ENCODE data around the gene NRP2.

The NRP2 gene

DNA sequence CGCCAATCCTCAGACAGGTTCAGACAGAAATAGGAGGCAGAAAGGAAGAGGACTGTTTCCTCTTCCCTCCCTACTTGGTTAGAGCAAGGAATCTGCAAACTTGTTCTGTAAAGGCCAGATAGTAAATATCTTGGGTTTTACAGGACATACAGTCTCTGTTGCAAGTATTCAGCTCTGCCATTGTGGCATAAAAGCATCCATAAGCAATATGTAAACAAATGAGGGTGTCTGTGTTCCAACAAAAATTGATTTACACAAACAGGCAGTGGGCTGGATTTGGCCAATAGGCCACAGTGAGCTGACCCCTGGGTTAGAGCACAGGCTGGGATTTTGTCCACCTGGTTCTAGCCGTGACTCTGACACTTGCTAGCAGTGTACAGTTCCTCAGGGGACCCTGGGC, 89.4 kb downstream of the NRP2 start:
- DNase-seq (ENCODE audit: low read depth, low spot score), result no peak

DNA sequence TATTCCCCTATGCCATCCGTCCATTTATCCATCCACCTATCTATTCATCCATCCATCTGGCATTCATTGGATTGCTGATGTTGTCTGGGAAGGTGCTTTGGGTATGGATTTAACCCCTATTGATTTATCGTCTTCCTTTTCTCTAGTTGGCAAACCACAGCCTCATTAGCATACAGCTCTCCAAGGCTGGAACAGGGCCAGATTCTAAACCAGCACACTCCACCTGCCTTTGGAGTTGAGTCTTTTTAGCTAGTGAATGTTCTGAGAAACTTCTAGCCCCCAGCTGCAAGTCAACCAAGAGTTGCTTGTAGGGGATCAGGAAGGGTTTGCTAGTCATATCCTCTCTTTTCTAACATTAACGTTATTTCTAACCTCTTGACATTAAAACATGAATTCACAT, 90.7 kb downstream of the NRP2 start:
- DNase-seq (ENCODE audit: low read depth, low spot score), result no peak

- no peak for DNase-seq (ENCODE audit: low read depth, low spot score)
These were observed 91.7 kb downstream of the NRP2 start for GRCh38 chr2:205773989-205774388.

GRCh38 chr2:205775097-205775877, 93.0 kb downstream of the NRP2 start:
- DNase-seq (ENCODE audit: low read depth, low spot score), result no peak

DNA sequence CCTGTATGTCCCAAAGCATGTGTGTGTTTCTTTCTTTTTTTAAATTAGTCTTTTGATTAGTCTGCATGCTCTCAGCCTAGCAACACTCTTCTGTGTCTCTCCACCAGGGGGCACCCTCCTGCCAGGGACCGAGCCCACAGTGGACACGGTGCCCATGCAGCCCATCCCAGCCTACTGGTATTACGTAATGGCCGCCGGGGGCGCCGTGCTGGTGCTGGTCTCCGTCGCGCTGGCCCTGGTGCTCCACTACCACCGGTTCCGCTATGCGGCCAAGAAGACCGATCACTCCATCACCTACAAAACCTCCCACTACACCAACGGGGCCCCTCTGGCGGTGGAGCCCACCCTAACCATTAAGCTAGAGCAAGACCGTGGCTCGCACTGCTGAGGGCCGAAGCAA, 93.8 kb downstream of the NRP2 start:
- no peak for DNase-seq (ENCODE audit: low read depth, low spot score)

- DNase-seq (ENCODE audit: low read depth, low spot score), result no peak
These were observed 94.4 kb downstream of the NRP2 start for GRCh38 chr2:205776720-205777119.

DNA sequence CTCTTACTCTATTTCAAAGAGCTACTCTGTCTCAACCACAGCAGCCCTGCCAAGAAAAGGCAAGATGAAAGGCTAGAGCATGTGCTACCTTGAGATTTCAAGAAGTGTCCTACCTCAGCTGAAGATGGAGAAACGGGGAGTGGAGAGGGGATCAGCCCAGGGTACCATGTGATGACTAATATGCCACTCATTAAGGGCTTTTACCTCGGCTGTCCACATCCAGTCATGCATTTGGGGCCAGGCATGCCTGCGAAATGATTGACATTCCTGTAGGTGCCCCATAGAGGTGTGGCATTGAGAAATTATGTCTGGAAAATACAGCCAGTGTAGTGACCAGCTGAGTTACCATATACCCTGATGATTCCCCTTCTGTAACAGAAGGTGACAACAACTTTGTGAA, 96.1 kb downstream of the NRP2 start:
- DNase-seq (ENCODE audit: low read depth, low spot score), result no peak

- DNase-seq (ENCODE audit: low read depth, low spot score), result no peak
These were observed 98.3 kb downstream of the NRP2 start for GRCh38 chr2:205780645-205781044.

DNA sequence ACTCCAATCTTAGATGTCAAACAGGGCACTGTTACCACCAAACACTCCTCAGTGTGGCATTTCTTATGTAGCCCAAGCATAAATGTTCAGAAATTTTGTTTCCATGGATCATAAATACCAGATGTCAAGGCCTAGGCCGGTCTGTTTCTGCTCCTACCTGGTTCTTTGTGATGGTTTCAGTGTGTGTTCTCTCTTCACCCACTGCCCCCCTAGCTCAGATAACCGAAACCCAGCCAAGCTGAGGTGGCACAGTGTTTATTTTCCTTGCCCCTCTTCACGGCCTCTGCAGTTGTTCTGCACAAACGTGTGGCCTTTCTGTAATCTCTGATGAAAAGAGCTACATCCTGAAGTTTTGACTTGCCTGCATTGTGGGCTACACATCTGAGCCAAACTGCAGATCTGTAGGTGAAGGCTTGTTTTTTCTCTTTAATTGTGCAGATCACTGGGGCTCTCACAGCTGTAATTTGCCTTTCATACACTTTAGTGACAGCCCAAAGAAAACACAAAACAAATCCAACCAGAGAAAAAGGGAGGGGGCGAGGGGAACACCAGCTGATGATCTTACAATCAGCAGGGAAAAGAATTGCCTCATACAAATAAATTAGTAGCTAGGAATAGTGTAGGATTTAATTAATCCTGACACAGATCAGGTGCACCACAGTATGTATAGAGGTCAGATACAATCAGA, 99.1 kb downstream of the NRP2 start:
- DNase-seq (ENCODE audit: low read depth, low spot score), result no peak

- no peak for DNase-seq (ENCODE audit: low read depth, low spot score)
These were observed 100.6 kb downstream of the NRP2 start for GRCh38 chr2:205782941-205783340.

DNA sequence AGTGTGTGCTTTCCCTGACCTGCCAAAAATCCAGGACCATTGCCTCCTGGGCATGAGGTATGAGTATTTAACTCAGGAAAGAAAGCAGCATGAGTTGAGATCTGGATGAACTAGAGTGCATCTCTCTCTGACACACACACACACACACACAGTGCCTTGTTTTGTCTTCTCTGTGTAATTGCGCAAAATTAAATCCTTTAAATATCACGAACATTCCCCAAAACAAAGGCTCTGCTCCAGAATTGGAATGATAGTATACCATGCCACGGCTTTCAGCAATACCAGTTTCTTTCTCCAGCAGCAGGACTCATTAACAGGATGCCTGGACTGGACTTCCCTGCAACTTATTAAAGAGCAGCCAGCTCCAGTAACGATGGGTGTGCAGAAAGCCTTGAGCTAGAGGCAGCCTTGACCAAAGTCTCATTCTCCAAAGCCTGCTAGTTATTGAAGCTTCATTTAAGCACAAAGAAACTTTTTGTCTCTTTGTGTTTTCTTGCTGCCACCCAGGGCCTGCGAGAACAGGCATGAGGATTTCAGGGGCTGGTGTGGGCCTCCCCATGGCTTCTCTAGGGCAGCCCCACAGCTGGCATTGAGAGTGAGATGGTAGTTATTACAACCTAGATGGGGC, 101.7 kb downstream of the NRP2 start:
- no peak for DNase-seq (ENCODE audit: low read depth, low spot score)

GRCh38 chr2:205785507-205786260, 103.4 kb downstream of the NRP2 start:
- no peak for DNase-seq (ENCODE audit: low read depth, low spot score)

- no peak for DNase-seq (ENCODE audit: low read depth, low spot score)
These were observed 104.7 kb downstream of the NRP2 start for GRCh38 chr2:205786976-205787375.

DNA sequence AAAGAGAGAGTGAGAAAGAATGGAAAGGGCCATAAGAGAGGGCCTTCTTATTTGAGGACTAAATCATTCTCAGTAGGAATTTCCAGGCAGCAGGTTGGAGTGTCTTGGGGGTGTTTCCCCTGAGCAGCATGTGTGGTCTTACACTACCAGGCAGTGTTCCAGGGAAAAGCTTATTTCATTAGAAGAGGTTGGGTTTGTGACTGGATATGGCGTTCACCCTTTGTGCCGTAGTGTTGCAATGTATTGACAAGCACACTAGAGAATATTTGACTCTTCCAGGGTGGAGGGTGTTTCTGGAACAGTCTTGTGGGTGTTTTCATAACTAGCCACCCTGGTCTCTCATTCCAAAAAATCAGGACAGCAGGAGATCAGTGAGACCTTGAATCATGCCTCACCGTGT, 105.5 kb downstream of the NRP2 start:
- DNase-seq (ENCODE audit: low read depth, low spot score), result no peak

- DNase-seq (ENCODE audit: low read depth, low spot score), result no peak
These were observed 107.6 kb downstream of the NRP2 start for GRCh38 chr2:205789906-205790305.

DNA sequence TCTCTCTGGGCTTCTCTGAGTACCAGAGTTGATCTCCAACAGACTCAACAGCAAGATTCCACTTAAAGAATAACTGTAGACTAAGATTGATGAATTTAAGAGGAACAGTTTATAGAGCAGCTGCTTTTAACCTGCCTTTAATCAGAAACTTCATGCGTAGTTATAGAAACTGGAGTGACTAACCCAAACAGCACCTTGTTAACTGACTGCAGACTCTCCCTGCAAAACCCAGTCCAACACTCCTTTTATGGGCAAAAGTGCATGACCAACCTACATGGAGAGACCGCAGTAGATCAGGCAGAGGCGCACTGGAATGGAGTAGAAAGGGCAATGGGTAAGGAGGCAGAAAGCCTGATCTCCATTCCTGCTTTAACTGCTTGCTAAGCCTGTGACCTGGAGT, 110.6 kb downstream of the NRP2 start:
- DNase-seq (ENCODE audit: low read depth, low spot score), result no peak

GRCh38 chr2:205796805-205797313, 114.6 kb downstream of the NRP2 start:
- no peak for DNase-seq (ENCODE audit: low read depth, low spot score)

- no peak for DNase-seq (ENCODE audit: low read depth, low spot score)
These were observed 115.6 kb downstream of the NRP2 start for GRCh38 chr2:205797866-205798265.

GRCh38 chr2:205800224-205800623, 117.9 kb downstream of the NRP2 start:
- no peak for DNase-seq (ENCODE audit: low read depth, low spot score)

DNA sequence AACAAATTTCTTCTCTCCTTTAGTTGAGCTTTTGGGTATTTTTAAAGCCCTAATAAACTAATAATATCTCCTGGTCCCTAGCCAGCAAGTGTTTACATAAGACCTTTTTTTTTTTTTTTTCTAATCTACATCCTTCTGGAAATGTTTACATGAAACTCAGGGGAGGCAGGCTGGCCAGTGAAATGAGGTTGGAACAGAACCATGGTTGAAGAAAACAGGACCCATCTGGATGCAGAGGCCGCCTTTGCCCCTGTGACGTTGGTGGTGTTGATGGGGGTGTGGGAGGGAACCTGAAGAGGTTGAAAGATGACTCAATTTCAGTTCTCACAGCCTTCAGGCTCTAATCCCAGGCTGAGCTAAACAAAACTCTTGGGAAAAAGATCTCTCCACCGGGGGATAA, 118.5 kb downstream of the NRP2 start:
- DNase-seq (ENCODE audit: low read depth, low spot score), result peak; percentile 35

- no peak for DNase-seq (ENCODE audit: low read depth, low spot score)
These were observed 119.8 kb downstream of the NRP2 start for GRCh38 chr2:205802065-205802464.

DNA sequence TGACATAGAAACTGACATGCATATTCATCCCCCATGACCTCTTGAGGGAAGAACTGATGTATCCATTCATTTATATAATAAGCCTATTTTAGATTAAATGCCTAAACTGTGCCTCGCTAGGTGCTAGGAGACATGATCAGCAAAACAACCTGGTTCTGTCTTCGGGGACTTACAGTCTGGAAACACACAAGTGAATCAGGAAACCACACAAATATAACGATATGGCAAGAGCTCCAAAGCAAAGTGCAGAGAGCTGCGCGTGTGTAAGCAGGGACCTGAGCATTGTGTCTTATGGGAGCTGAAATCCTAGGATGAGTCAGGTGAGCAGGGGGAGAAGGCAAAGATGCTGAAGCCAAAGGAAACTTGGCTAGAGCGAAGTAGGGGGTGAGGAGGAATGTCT, 120.6 kb downstream of the NRP2 start:
- no peak for DNase-seq (ENCODE audit: low read depth, low spot score)
